ENCODE measurements around the gene MEGF6. TPM values are rescaled to one million over a fixed set of nuclear protein-coding genes. Genes with fewer than 3 reads are reported as not detected.

Gene MEGF6
- total and polyA plus RNA-seq, 2 donors (not counting 3 experiments of a cell fraction or from before 2014, with no cell fraction given): 22.5 to 63.7 TPM

GRCh38 chr1:3632298-3632697, 21.0 kb upstream of the MEGF6 start:
- no peak for TF ChIP-seq MAX (IDR thresholded peaks at IDR 0.05; ENCODE audit: insufficient read depth, insufficient read length)
- no peak for TF ChIP-seq MYC (IDR thresholded peaks at IDR 0.05; ENCODE audit: low read depth, low read length)
- TF ChIP-seq, protein P1, sequence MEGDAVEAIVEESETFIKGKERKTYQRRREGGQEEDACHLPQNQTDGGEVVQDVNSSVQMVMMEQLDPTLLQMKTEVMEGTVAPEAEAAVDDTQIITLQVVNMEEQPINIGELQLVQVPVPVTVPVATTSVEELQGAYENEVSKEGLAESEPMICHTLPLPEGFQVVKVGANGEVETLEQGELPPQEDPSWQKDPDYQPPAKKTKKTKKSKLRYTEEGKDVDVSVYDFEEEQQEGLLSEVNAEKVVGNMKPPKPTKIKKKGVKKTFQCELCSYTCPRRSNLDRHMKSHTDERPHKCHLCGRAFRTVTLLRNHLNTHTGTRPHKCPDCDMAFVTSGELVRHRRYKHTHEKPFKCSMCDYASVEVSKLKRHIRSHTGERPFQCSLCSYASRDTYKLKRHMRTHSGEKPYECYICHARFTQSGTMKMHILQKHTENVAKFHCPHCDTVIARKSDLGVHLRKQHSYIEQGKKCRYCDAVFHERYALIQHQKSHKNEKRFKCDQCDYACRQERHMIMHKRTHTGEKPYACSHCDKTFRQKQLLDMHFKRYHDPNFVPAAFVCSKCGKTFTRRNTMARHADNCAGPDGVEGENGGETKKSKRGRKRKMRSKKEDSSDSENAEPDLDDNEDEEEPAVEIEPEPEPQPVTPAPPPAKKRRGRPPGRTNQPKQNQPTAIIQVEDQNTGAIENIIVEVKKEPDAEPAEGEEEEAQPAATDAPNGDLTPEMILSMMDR (IDR thresholded peaks at IDR 0.05; ENCODE audit: extremely low read depth in 1 of 2, insufficient read depth in 1 of 2, low read depth in 1 of 2, low read length in 2 of 2): no peak
- no peak for TF ChIP-seq POLR2A (IDR thresholded peaks at IDR 0.05; ENCODE audit: low read depth, low read length)
- no peak for TF ChIP-seq EZH2 (IDR thresholded peaks at IDR 0.05; ENCODE audit: borderline replicate concordance, low read depth, low read length, severe bottlenecking)
- no peak for TF ChIP-seq FOS (IDR thresholded peaks at IDR 0.05; ENCODE audit: borderline replicate concordance, insufficient read depth, low read length)
- no peak for TF ChIP-seq GATA2 (IDR thresholded peaks at IDR 0.05; ENCODE audit: insufficient read depth, insufficient read length, low read depth, low read length)
- no peak for TF ChIP-seq JUN (IDR thresholded peaks at IDR 0.05; ENCODE audit: borderline replicate concordance, insufficient read depth, insufficient read length, low read depth)

More at GRCh38 chr1:3632298-3632697, 21.0 kb upstream of the MEGF6 start:
- Histone ChIP-seq H3K36me3 (ENCODE audit: control insufficient read depth in 2 of 2, extremely low read depth in 1 of 2, insufficient read depth in 2 of 2, low read length in 2 of 2) (peaks cover 0 to 51% of the 10 kb centered on the region in 2 experiments), H3K4me3 (replicated peaks in 1 of 3; ENCODE audit: insufficient read depth in 1 of 3, low read depth in 1 of 3, low read length in 3 of 3) (no peak overlapping the region), H2AFZ (ENCODE audit: low read depth, low read length) (no peak overlapping the region), H3K27me3 (ENCODE audit: control insufficient read depth in 2 of 2, insufficient read depth in 2 of 2, low read length in 2 of 2) (no peaks in the 10 kb centered on the region), H3K4me1 (ENCODE audit: control insufficient read depth, extremely low read depth, insufficient read depth, low read length) (no peaks in the 10 kb centered on the region), H3K79me2 (ENCODE audit: control insufficient read depth, insufficient read depth, low read length) (no peaks in the 10 kb centered on the region), H3K9me1 (replicated peaks; ENCODE audit: control insufficient read depth, extremely low read depth, insufficient read depth, low read length) (no peaks in the 10 kb centered on the region), H3K4me2 (ENCODE audit: insufficient read depth, low read length) (no peak overlapping the region), H3K27ac (ENCODE audit: insufficient read depth, low read depth, low read length) (no peak overlapping the region), H3K9me3 (replicated peaks; ENCODE audit: control insufficient read depth, insufficient read depth, low read length) (no peaks in the 10 kb centered on the region), H4K20me1 (replicated peaks; ENCODE audit: control insufficient read depth, extremely low read depth, insufficient read depth, low read length) (no peaks in the 10 kb centered on the region), H3K9ac (replicated peaks; ENCODE audit: extremely low read depth, insufficient read depth, low read length) (no peak overlapping the region)
- intact Hi-C loops (cut with micrococcal nuclease) (no loop called here), dilution Hi-C loops (cut with MboI; ENCODE audit: extremely low pct_ligation_motif_present, low sequenced_read_pairs) (no loop called here)
- ChIA-PET POLR2A (no interaction called here), CTCF (no interaction called here)
- BruUV-seq (replicated peaks): no TSS peak
- no peak for FAIRE-seq
- DNase-seq (ENCODE audit: low read depth, low spot score): no peak

All from endothelial cell of umbilical vein (primary cell).